ENCODE data around the gene NPTN.

DNA sequence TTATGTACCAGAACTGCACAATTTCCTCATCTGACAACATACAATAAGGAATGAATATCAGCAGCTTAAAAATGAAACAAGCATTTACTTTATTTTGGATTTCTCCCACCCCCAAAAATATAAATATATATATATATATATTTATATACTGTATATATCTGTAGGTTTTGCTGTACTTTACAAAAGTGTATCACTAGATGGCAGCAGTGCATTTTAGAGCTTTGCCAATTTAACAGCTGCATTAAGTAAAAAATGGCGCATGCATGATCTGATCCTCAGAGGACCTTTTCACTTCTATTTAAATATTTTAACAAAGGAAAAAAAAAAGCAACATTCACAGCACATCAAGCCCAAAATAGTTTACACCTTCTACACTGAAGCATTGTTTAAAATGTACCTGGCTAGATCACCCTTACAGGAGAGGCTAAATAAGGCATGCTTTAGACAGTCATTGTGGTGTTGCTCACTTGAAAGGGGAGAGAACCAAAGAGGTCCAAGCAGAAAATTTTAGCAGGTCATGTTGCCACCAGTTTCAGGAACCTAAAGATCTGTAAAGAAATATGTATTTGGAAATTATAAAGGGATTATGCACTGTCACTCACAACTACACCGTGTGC, 72.6 kb downstream of the NPTN start:
- peak; percentile 28 to 57 (median 32) for TF ChIP-seq CTCF (IDR thresholded peaks at IDR 0.05)
- no peak for TF ChIP-seq POLR2A (IDR thresholded peaks at IDR 0.05)

Data from adrenal gland (tissue), 5 donors.